SK-N-SH treated with all-trans-retinoic acid at 6 μM for 48 hours (cell line): ENCODE measurements around the gene FOXN4.

Experiments
- ATAC-seq: fragments of 200-7000 bp; cut with Tn5 transposase; 3 replicates; pipeline ENCODE4 v1.9.1; 2020; ENCODE audit warnings: mild to moderate bottlenecking, moderate library complexity
- ARNTL ChIP-seq: fragments of 450-650 bp; formaldehyde crosslinking; IDR thresholded peaks from 2 replicates; pipeline ENCODE4 v1.5.0; 2020; ENCODE audit warnings: low read depth, mild to moderate bottlenecking, moderate library complexity, borderline replicate concordance
- BACH2 ChIP-seq: fragments of 250-450 bp; sonication (Bioruptor Pico); IDR thresholded peaks from 2 replicates; pipeline ENCODE4 v1.9.0; 2021; ENCODE audit warnings: mild to moderate bottlenecking, borderline replicate concordance
- CREB5 ChIP-seq: fragments of 250-450 bp; sonication (Bioruptor Pico); IDR thresholded peaks from 2 replicates; pipeline ENCODE4 v1.5.1; 2020; ENCODE audit warnings: low read depth, mild to moderate bottlenecking, moderate library complexity
- CSRNP3 ChIP-seq: fragments of 250-450 bp; sonication (Bioruptor Pico); IDR thresholded peaks from 2 replicates; pipeline ENCODE4 v1.5.1; 2021; ENCODE audit warnings: mild to moderate bottlenecking, moderate library complexity
- ESRRG ChIP-seq: fragments of 250-450 bp; sonication (Bioruptor Pico); IDR thresholded peaks from 2 replicates; pipeline ENCODE4 v1.6.1; 2021; ENCODE audit warnings: mild to moderate bottlenecking
- GLIS3 ChIP-seq: fragments of 250-450 bp; sonication (Bioruptor Pico); IDR thresholded peaks from 2 replicates; pipeline ENCODE4 v1.5.0; 2020; ENCODE audit warnings: mild to moderate bottlenecking, moderate library complexity
- OSR1 ChIP-seq: fragments of 250-450 bp; sonication (Bioruptor Pico); IDR thresholded peaks from 2 replicates; pipeline ENCODE4 v1.8.0; 2022; ENCODE audit warnings: moderate library complexity, mild to moderate bottlenecking, inconsistent platforms
- PATZ1 ChIP-seq: fragments of 250-450 bp; sonication (Bioruptor Pico); IDR thresholded peaks from 2 replicates; pipeline ENCODE4 v1.8.0; 2020; ENCODE audit warnings: mild to moderate bottlenecking, moderate library complexity, borderline replicate concordance
- POU6F1 ChIP-seq: fragments of 250-450 bp; sonication (Bioruptor Pico); IDR thresholded peaks from 2 replicates; pipeline ENCODE4 v1.8.0; 2021; ENCODE audit warnings: low read depth, mild to moderate bottlenecking, moderate library complexity, borderline replicate concordance
- PPARA ChIP-seq: fragments of 250-450 bp; sonication (Bioruptor Pico); IDR thresholded peaks from 2 replicates; pipeline ENCODE4 v1.5.0; 2020; ENCODE audit warnings: mild to moderate bottlenecking, borderline replicate concordance
- RARB ChIP-seq: fragments of 250-450 bp; sonication (Bioruptor Pico); IDR thresholded peaks from 2 replicates; pipeline ENCODE4 v1.8.0; 2021; ENCODE audit warnings: mild to moderate bottlenecking, moderate library complexity
- TCF4 ChIP-seq: fragments of 250-450 bp; sonication (Bioruptor Pico); IDR thresholded peaks from 2 replicates; pipeline ENCODE4 v1.8.0; 2021; ENCODE audit warnings: mild to moderate bottlenecking, moderate library complexity, borderline replicate concordance
- TOX ChIP-seq: fragments of 250-450 bp; sonication (Bioruptor Pico); IDR thresholded peaks from 2 replicates; pipeline ENCODE4 v1.8.0; 2021; ENCODE audit warnings: mild to moderate bottlenecking, moderate library complexity, borderline replicate concordance
- TSHZ2 ChIP-seq: fragments of 250-450 bp; sonication (Bioruptor Pico); IDR thresholded peaks from 2 replicates; pipeline ENCODE4 v1.5.0; 2020; ENCODE audit warnings: mild to moderate bottlenecking, moderate library complexity
- ZFP3 ChIP-seq: fragments of 250-450 bp; sonication (Bioruptor Pico); IDR thresholded peaks from 2 replicates; pipeline ENCODE4 v1.5.0; 2020; ENCODE audit warnings: mild to moderate bottlenecking, moderate library complexity
- ZNF565 ChIP-seq: fragments of 450-650 bp; formaldehyde crosslinking; conservative IDR thresholded peaks from 2 replicates; pipeline ENCODE4 v1.5.0; 2020; ENCODE audit warnings: low read depth, mild to moderate bottlenecking, moderate library complexity
- ZNF70 ChIP-seq: fragments of 450-650 bp; formaldehyde crosslinking; IDR thresholded peaks from 2 replicates; pipeline ENCODE4 v1.5.0; 2020; ENCODE audit warnings: mild to moderate bottlenecking, moderate library complexity
- ZNF8 ChIP-seq: fragments of 450-650 bp; formaldehyde crosslinking; IDR thresholded peaks from 2 replicates; pipeline ENCODE4 v1.5.0; 2020; ENCODE audit warnings: mild to moderate bottlenecking, moderate library complexity

The FOXN4 gene

GRCh38 chr12:109305547-109305946 lies 3.5 kb downstream of the FOXN4 start:
- no peak for ATAC-seq
- TF ChIP-seq CSRNP3 (CRISPR knock-in tag) (no peak), ZNF565 (no peak), RARB (CRISPR knock-in tag) (no peak), ZFP3 (CRISPR knock-in tag) (no peak), CREB5 (no peak), POU6F1 (CRISPR knock-in tag) (no peak), BACH2 (CRISPR knock-in tag) (no peak), ZNF8 (CRISPR knock-in tag) (no peak), PPARA (no peak), PATZ1 (CRISPR knock-in tag) (no peak), ESRRG (CRISPR knock-in tag) (no peak), TCF4 (CRISPR knock-in tag) (no peak), OSR1 (CRISPR knock-in tag) (no peak), TOX (no peak), ZNF70 (CRISPR knock-in tag) (no peak), ARNTL (CRISPR knock-in tag) (no peak), GLIS3 (no peak)

GRCh38 chr12:109304485-109304884 lies 4.6 kb downstream of the FOXN4 start:
- TF ChIP-seq PATZ1 (CRISPR knock-in tag) (no peak), TOX (no peak), TCF4 (CRISPR knock-in tag) (no peak), ZNF70 (CRISPR knock-in tag) (no peak), ZNF8 (CRISPR knock-in tag) (no peak), TSHZ2 (CRISPR knock-in tag) (no peak), ZNF565 (no peak), POU6F1 (CRISPR knock-in tag) (no peak)
- TF ChIP-seq, all 23 proteins: peak for 0
- ATAC-seq, result no peak
